ENCODE results near the gene ACACB. TPM values are rescaled to one million over a fixed set of nuclear protein-coding genes. Genes with fewer than 3 reads are reported as not detected.

Gene ACACB
- total RNA-seq, 2 donors from 2014 or later, result 6.8 to 12.7 TPM

DNA sequence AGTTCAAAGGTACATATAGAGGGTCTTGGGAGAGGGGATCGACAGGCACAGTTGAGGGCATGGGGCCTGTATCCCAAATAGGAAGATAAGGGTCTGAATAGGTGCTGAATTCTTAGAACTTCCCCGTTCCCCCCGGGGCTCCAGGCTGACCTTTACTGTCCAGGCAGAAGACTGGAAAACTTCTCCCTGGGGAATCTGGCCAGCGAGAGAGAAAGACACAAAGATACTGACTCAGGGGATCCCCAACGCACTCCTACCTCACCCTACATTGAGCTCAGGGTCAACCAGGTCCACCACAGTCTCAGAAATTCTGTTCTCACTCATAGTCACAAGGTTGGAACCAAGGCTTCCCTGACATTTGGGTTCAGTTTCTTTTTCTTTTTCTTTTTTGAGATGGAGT, 46.2 kb downstream of the ACACB start:
- Histone ChIP-seq H3K4me1 (ENCODE audit: control insufficient read depth, insufficient read depth, low read length) (no peaks in the 10 kb centered on the region), H3K9ac (ENCODE audit: extremely low read depth, low read length, poor library complexity, severe bottlenecking) (no peak overlapping the region), H3K4me3 (ENCODE audit: low read length) (no peak overlapping the region), H3K36me3 (ENCODE audit: control insufficient read depth, insufficient read depth, low read length) (no peaks in the 10 kb centered on the region), H3K9me3 (ENCODE audit: control insufficient read depth, low read length) (no peaks in the 10 kb centered on the region), H3K27me3 (ENCODE audit: control insufficient read depth, insufficient read depth, low read length, poor library complexity, severe bottlenecking) (no peaks in the 10 kb centered on the region), H3K27ac (ENCODE audit: low read depth, low read length) (no peak overlapping the region)
- TF ChIP-seq, protein P1, sequence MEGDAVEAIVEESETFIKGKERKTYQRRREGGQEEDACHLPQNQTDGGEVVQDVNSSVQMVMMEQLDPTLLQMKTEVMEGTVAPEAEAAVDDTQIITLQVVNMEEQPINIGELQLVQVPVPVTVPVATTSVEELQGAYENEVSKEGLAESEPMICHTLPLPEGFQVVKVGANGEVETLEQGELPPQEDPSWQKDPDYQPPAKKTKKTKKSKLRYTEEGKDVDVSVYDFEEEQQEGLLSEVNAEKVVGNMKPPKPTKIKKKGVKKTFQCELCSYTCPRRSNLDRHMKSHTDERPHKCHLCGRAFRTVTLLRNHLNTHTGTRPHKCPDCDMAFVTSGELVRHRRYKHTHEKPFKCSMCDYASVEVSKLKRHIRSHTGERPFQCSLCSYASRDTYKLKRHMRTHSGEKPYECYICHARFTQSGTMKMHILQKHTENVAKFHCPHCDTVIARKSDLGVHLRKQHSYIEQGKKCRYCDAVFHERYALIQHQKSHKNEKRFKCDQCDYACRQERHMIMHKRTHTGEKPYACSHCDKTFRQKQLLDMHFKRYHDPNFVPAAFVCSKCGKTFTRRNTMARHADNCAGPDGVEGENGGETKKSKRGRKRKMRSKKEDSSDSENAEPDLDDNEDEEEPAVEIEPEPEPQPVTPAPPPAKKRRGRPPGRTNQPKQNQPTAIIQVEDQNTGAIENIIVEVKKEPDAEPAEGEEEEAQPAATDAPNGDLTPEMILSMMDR (conservative IDR thresholded peaks at IDR 0.05), result no peak
- DNase-seq, result no peak
- Mint-ChIP-seq H3K4me1 (no peaks in the 10 kb centered on the region), H3K4me3 (no peak overlapping the region), H3K27ac (peak overlapping the region; percentile 44), H3K36me3 (ENCODE audit: low read depth) (no peaks in the 10 kb centered on the region), H3K27me3 (ENCODE audit: insufficient read depth) (no peaks in the 10 kb centered on the region), H3K9me3 (no peaks in the 10 kb centered on the region)
- 79 to 87% methylated on average over 3 to 5 of the region's 5 CpGs for WGBS, 2 experiments (ENCODE audit: insufficient coverage in 1 of 2, insufficient read length in 1 of 2)

DNA sequence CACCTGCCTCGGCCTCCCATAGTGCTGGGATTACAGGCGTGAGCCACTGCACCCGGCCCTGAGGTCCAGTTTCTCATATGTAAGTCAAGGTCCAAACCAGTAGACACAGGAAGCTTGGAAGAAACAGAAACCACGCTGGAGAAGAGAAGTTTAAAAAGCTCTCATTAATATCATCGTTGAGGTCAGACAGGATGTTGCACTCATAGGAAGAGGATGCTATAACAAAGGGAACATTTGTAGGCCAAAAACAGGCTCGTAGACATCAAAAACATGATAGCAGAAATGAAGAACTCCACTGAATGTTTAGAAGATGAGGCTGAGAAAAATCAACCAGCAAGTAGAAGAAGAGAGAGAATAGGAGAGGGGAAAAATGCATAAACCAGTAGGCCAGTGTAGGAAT, 46.8 kb downstream of the ACACB start:
- Mint-ChIP-seq H3K4me3 (no peak overlapping the region), H3K9me3 (no peaks in the 10 kb centered on the region), H3K27me3 (ENCODE audit: insufficient read depth) (no peaks in the 10 kb centered on the region), H3K36me3 (ENCODE audit: low read depth) (no peaks in the 10 kb centered on the region), H3K4me1 (no peaks in the 10 kb centered on the region), H3K27ac (no peak overlapping the region)
- no peak for DNase-seq
- H3K36me3 ChIP-seq (ENCODE audit: control insufficient read depth, insufficient read depth, low read length), result no peaks in the 10 kb centered on the region
- H3K4me1 ChIP-seq (ENCODE audit: control insufficient read depth, insufficient read depth, low read length), result no peaks in the 10 kb centered on the region
- no peaks in the 10 kb centered on the region for H3K9me3 ChIP-seq (ENCODE audit: control insufficient read depth, low read length)
- H3K4me3 ChIP-seq (ENCODE audit: low read length), result no peak overlapping the region
- H3K27me3 ChIP-seq (ENCODE audit: control insufficient read depth, insufficient read depth, low read length, poor library complexity, severe bottlenecking), result no peaks in the 10 kb centered on the region
- H3K27ac ChIP-seq (ENCODE audit: low read depth, low read length), result no peak overlapping the region
- H3K9ac ChIP-seq (ENCODE audit: extremely low read depth, low read length, poor library complexity, severe bottlenecking), result no peak overlapping the region
- TF ChIP-seq, protein P1 (conservative IDR thresholded peaks at IDR 0.05), result no peak
- WGBS, 2 experiments (ENCODE audit: insufficient coverage in 1 of 2, insufficient read length in 1 of 2), result 91 to 92% methylated on average over 6 of the region's 6 CpGs

DNA sequence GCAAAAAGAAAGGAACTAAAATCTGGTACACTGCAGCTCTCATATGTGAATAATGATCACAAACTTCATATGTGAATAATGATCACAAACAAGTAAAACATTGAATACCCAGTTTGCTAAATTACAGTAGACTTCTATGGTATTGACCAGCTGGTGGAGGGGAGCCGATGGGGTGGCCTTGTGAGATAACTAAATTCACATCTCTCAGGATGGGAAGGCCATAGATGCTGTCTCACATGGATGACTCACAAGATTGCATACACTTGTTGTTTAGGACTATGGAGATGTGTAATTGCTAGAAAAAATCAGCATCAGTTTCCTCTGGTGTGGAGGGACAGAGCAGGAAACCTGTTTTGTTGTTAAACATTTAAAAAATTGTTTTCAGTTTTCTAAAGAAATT, 49.2 kb downstream of the ACACB start:
- no peaks in the 10 kb centered on the region for H3K4me1 ChIP-seq (ENCODE audit: control insufficient read depth, insufficient read depth, low read length)
- H3K27ac Mint-ChIP-seq, result no peak overlapping the region
- no peaks in the 10 kb centered on the region for H3K27me3 Mint-ChIP-seq (ENCODE audit: insufficient read depth)
- H3K27ac ChIP-seq (ENCODE audit: low read depth, low read length), result no peak overlapping the region
- H3K9me3 ChIP-seq (ENCODE audit: control insufficient read depth, low read length), result no peaks in the 10 kb centered on the region
- TF ChIP-seq, protein P1 (conservative IDR thresholded peaks at IDR 0.05), result no peak
- H3K36me3 Mint-ChIP-seq (ENCODE audit: low read depth), result peaks cover 10% of the 10 kb centered on the region
- no peaks in the 10 kb centered on the region for H3K36me3 ChIP-seq (ENCODE audit: control insufficient read depth, insufficient read depth, low read length)
- no peaks in the 10 kb centered on the region for H3K27me3 ChIP-seq (ENCODE audit: control insufficient read depth, insufficient read depth, low read length, poor library complexity, severe bottlenecking)
- H3K4me1 Mint-ChIP-seq, result no peaks in the 10 kb centered on the region
- no peak overlapping the region for H3K9ac ChIP-seq (ENCODE audit: extremely low read depth, low read length, poor library complexity, severe bottlenecking)
- WGBS, 2 experiments (ENCODE audit: insufficient coverage in 1 of 2, insufficient read length in 1 of 2), result 86 to 100% methylated on average over 1 of the region's 1 CpG
- no peak for DNase-seq
- H3K4me3 Mint-ChIP-seq, result no peak overlapping the region
- no peaks in the 10 kb centered on the region for H3K9me3 Mint-ChIP-seq
- H3K4me3 ChIP-seq (ENCODE audit: low read length), result no peak overlapping the region
